ENCODE data around the gene CARD19. TPM values are rescaled to one million over a fixed set of nuclear protein-coding genes. Genes with fewer than 3 reads are reported as not detected.

The CARD19 gene
- total RNA-seq, 1 experiment from 2014 or later: 11.4 TPM

- no peaks in the 10 kb centered on the region for H3K36me3 ChIP-seq (ENCODE audit: control insufficient read depth, insufficient read depth, low read length)
- no peak overlapping the region for H3K4me3 ChIP-seq (ENCODE audit: low read depth, low read length)
- Mint-ChIP-seq H3K27ac (ENCODE audit: unreplicated experiment) (peak overlapping the region; percentile 45), H3K9me3 (ENCODE audit: unreplicated experiment) (no peaks in the 10 kb centered on the region), H3K36me3 (ENCODE audit: insufficient read depth, unreplicated experiment) (no peaks in the 10 kb centered on the region), H3K4me1 (ENCODE audit: low read depth, unreplicated experiment) (no peaks in the 10 kb centered on the region), H3K4me3 (ENCODE audit: unreplicated experiment) (peak overlapping the region; percentile 75), H3K27me3 (ENCODE audit: insufficient read depth, unreplicated experiment) (no peaks in the 10 kb centered on the region)
- POLR2A ChIA-PET: no interaction called here
- H3K9me3 ChIP-seq: no peaks in the 10 kb centered on the region
- no TSS peak for BruUV-seq (replicated peaks)
- peaks cover 7% of the 10 kb centered on the region; the same call in 1 of the 2 replicates for H3K4me1 ChIP-seq
- no peak for TF ChIP-seq CTCF (IDR thresholded peaks at IDR 0.05; ENCODE audit: insufficient read depth in 1 of 2, low read depth in 1 of 2, low read length in 1 of 2, severe bottlenecking in 1 of 2, unreplicated experiment in 1 of 2)
- intact Hi-C loops (cut with micrococcal nuclease; ENCODE audit: unreplicated experiment): loop anchor here (5.0 kb wide), 1 partner anchor 40 kb away; the partner anchor contains the start of gene SUSD3
- DNase-seq: no peak
- CTCF ChIA-PET: no interaction called here
- H3K27me3 ChIP-seq (replicated peaks; ENCODE audit: control insufficient read depth, insufficient read depth, low read length): no peaks in the 10 kb centered on the region
Observed at GRCh38 chr9:93097511-93098201, 1.6 kb downstream of the CARD19 start.

- TF ChIP-seq CTCF (IDR thresholded peaks at IDR 0.05; ENCODE audit: insufficient read depth in 1 of 2, low read depth in 1 of 2, low read length in 1 of 2, severe bottlenecking in 1 of 2, unreplicated experiment in 1 of 2): no peak
- no TSS peak for BruUV-seq (replicated peaks)
- Mint-ChIP-seq H3K36me3 (ENCODE audit: insufficient read depth, unreplicated experiment) (no peaks in the 10 kb centered on the region), H3K4me1 (ENCODE audit: low read depth, unreplicated experiment) (no peaks in the 10 kb centered on the region), H3K27ac (ENCODE audit: unreplicated experiment) (no peak overlapping the region), H3K9me3 (ENCODE audit: unreplicated experiment) (no peaks in the 10 kb centered on the region), H3K27me3 (ENCODE audit: insufficient read depth, unreplicated experiment) (no peaks in the 10 kb centered on the region), H3K4me3 (ENCODE audit: unreplicated experiment) (no peak overlapping the region)
- ChIA-PET POLR2A (no interaction called here), CTCF (no interaction called here)
- intact Hi-C loops (cut with micrococcal nuclease; ENCODE audit: unreplicated experiment): loop anchor here (5.0 kb wide), 1 partner anchor 41 kb away; the partner anchor contains the start of gene SUSD3
- Histone ChIP-seq H3K9me3 (no peaks in the 10 kb centered on the region), H3K36me3 (ENCODE audit: control insufficient read depth, insufficient read depth, low read length) (no peaks in the 10 kb centered on the region), H3K27me3 (replicated peaks; ENCODE audit: control insufficient read depth, insufficient read depth, low read length) (no peaks in the 10 kb centered on the region), H3K4me1 (peaks cover 7% of the 10 kb centered on the region; the same call in 1 of the 2 replicates), H3K4me3 (ENCODE audit: low read depth, low read length) (no peak overlapping the region)
- no peak for DNase-seq
Observed at GRCh38 chr9:93098236-93098946, 2.4 kb downstream of the CARD19 start.

GRCh38 chr9:93099551-93100275 is 3.7 kb downstream of the CARD19 start:
- Histone ChIP-seq H3K9me3 (no peaks in the 10 kb centered on the region), H3K36me3 (ENCODE audit: control insufficient read depth, insufficient read depth, low read length) (no peaks in the 10 kb centered on the region), H3K4me3 (ENCODE audit: low read depth, low read length) (no peak overlapping the region), H3K4me1 (peaks cover 7% of the 10 kb centered on the region; the same call in 1 of the 2 replicates), H3K27me3 (replicated peaks; ENCODE audit: control insufficient read depth, insufficient read depth, low read length) (no peaks in the 10 kb centered on the region)
- no peaks in the 10 kb centered on the region for H3K36me3 Mint-ChIP-seq (ENCODE audit: insufficient read depth, unreplicated experiment)
- no peaks in the 10 kb centered on the region for H3K27me3 Mint-ChIP-seq (ENCODE audit: insufficient read depth, unreplicated experiment)
- TF ChIP-seq CTCF (IDR thresholded peaks at IDR 0.05; ENCODE audit: insufficient read depth in 1 of 2, low read depth in 1 of 2, low read length in 1 of 2, severe bottlenecking in 1 of 2, unreplicated experiment in 1 of 2): no peak
- H3K4me3 Mint-ChIP-seq (ENCODE audit: unreplicated experiment): no peak overlapping the region
- intact Hi-C loops (cut with micrococcal nuclease; ENCODE audit: unreplicated experiment): loop anchor here (5.0 kb wide), 1 partner anchor 42 kb away; the partner anchor contains the start of gene SUSD3
- H3K9me3 Mint-ChIP-seq (ENCODE audit: unreplicated experiment): peaks cover 5% of the 10 kb centered on the region
- no peaks in the 10 kb centered on the region for H3K4me1 Mint-ChIP-seq (ENCODE audit: low read depth, unreplicated experiment)
- CTCF ChIA-PET: no interaction called here
- POLR2A ChIA-PET: no interaction called here
- peak in 1 of 2 experiments; percentile 7 for DNase-seq
- BruUV-seq (replicated peaks): no TSS peak
- H3K27ac Mint-ChIP-seq (ENCODE audit: unreplicated experiment): no peak overlapping the region
